ENCODE data around the gene RPIA.
"Not testable (repeated sequence)": the region's sequence is repeated elsewhere in the genome, so short reads cannot be mapped to it uniquely, and the experiment has no call there.

The RPIA gene

GRCh38 chr2:88691339-88692183 lies at the start of gene RPIA:
RPIA (plus strand) TSS chr2:88691673; CDS start chr2:88691699, 26 bp downstream.
- peak; percentile 99 for DNase-seq

GRCh38 chr2:88642278-88642677 lies 49.2 kb upstream of the RPIA start:
- no peak for DNase-seq

GRCh38 chr2:88645291-88645882 lies 46.1 kb upstream of the RPIA start:
- not testable (repeated sequence) for DNase-seq

GRCh38 chr2:88651646-88652045 lies 39.8 kb upstream of the RPIA start:
- DNase-seq: no peak

- DNase-seq: no peak
Observed at GRCh38 chr2:88654714-88655113, 36.8 kb upstream of the RPIA start.

- DNase-seq: no peak
Observed at GRCh38 chr2:88656690-88657089, 34.8 kb upstream of the RPIA start.

GRCh38 chr2:88657131-88657530 lies 34.3 kb upstream of the RPIA start:
- DNase-seq: no peak

- DNase-seq: no peak
Observed at GRCh38 chr2:88658326-88658725, 33.1 kb upstream of the RPIA start.

GRCh38 chr2:88658881-88659537 lies 32.5 kb upstream of the RPIA start:
- no peak for DNase-seq

- no peak for DNase-seq
Observed at GRCh38 chr2:88659538-88659915, 31.9 kb upstream of the RPIA start.

- no peak for DNase-seq
Observed at GRCh38 chr2:88660622-88661021, 30.9 kb upstream of the RPIA start.

- no peak for DNase-seq
Observed at GRCh38 chr2:88666576-88666975, 24.9 kb upstream of the RPIA start.

GRCh38 chr2:88667219-88667618 lies 24.3 kb upstream of the RPIA start:
- no peak for DNase-seq

GRCh38 chr2:88668862-88669261 lies 22.6 kb upstream of the RPIA start:
- no peak for DNase-seq

GRCh38 chr2:88669482-88670214 lies 21.8 kb upstream of the RPIA start:
- DNase-seq: peak; percentile 18

GRCh38 chr2:88671786-88672427 lies 19.6 kb upstream of the RPIA start:
- DNase-seq: no peak

GRCh38 chr2:88673363-88673762 lies 18.1 kb upstream of the RPIA start:
- no peak for DNase-seq

- no peak for DNase-seq
Observed at GRCh38 chr2:88680266-88680902, 11.1 kb upstream of the RPIA start.

- DNase-seq: no peak
Observed at GRCh38 chr2:88680916-88681315, 10.6 kb upstream of the RPIA start.

GRCh38 chr2:88683160-88684021 lies 8.1 kb upstream of the RPIA start:
- no peak for DNase-seq

- no peak for DNase-seq
Observed at GRCh38 chr2:88684519-88684918, 7.0 kb upstream of the RPIA start.

All from activated CD8-positive, alpha-beta memory T cell treated with anti-CD3 and anti-CD28 coated beads, Interleukin-2, amount 50 U/mL, for 4 hours (primary cell).